HG03565 (cell line): ENCODE data around the gene CPPED1.
"Not testable (repeated sequence)": the region's sequence is repeated elsewhere in the genome, so short reads cannot be mapped to it uniquely, and the experiment has no call there.

Experiments used
- ATAC-seq: cut with Tn5 transposase; IDR thresholded peaks from one replicate; pipeline ENCODE4 v1.9.1; 2021; ENCODE audit warnings: mild to moderate bottlenecking, moderate library complexity; ENCODE audit not compliant: unreplicated experiment

Gene CPPED1, protein sequence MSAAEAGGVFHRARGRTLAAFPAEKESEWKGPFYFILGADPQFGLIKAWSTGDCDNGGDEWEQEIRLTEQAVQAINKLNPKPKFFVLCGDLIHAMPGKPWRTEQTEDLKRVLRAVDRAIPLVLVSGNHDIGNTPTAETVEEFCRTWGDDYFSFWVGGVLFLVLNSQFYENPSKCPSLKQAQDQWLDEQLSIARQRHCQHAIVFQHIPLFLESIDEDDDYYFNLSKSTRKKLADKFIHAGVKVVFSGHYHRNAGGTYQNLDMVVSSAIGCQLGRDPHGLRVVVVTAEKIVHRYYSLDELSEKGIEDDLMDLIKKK

GRCh38 chr16:12803203-12804093 is at the start of gene CPPED1:
Gene CPPED1 (minus strand): TSS chr16:12803887. CDS start chr16:12803776, 111 bp downstream.
- ATAC-seq = peak; percentile 71

DNA sequence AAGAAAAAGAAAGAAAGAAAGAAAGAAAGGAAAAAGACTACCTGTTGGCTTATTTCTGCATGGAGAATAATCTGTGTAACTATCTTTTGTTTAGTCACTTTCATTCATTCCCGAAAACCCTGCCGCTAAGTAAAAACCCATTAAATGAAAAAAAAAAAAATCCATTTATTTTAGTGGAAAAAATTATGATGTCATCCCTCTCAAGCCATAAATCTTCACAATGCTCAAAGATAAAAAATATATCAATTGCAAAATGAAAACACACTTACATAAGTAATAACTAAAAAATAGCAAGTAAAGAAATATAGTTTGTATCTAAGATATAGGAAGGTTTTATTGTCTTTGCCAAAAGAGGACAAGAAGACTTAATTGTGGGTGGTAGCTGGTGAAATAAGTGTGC is 46.5 kb upstream of the CPPED1 start:
- no peak for ATAC-seq

GRCh38 chr16:12846592-12846991 is 42.9 kb upstream of the CPPED1 start:
- ATAC-seq = no peak

DNA sequence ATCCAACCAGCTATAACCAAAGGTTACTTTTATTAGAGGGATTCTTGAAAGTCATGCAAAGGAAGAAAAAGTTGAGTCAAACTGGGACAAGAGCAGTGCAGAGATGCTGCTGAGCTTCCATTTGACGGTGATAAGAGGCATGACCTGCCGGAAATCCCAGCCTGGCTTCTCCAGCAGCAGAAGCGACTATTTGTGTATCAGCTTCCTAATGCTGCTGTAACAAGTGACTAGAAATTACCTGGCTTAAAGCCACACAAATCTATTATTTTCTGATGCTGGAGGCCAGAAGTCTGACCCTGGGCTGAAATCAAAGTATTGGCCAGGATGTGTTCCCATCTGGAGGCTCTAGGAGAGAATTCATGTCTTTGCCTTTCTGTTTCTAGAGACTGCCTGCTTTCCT is 41.6 kb upstream of the CPPED1 start:
- no peak for ATAC-seq

DNA sequence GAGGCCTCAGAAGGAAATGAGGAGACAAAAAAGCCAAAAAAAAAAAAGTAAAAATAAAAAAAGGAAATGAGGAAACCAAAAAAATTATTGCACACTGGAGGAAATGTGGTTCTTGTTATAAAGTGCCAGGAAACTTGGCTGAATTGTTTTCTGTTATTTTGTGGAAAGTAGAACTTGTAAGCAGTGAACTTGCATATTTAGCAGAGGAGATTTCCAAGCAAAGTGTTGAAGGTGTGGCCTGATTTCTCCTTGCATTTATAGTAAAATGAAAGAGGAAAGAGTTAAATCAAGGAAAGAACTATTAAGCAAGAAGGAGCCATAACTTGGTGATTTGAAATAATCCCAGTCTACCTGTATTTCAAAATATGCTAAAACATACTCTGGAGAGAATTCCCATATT is 34.1 kb upstream of the CPPED1 start:
- ATAC-seq = no peak

- no peak for ATAC-seq
These were observed 33.6 kb upstream of the CPPED1 start for GRCh38 chr16:12837291-12837690.

DNA sequence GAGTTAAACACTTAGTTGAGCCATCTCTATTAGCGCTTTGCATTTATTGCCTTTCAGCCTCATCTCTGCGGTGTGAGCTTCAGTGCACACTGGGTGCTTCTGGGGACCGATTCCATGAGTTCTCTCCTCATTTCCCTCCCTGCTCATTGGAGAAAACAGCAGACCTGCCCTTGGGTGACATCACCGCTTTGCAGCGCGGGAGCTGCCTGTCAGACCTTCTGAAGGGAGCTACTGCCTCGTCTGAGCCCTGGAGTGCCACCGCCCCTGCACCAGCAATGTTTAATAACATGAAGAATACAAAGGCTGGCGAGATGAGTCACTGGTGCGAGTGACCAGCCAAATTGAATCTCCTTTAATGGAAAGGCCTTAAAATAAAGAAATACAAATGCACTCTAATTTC is 30.2 kb upstream of the CPPED1 start:
- no peak for ATAC-seq

DNA sequence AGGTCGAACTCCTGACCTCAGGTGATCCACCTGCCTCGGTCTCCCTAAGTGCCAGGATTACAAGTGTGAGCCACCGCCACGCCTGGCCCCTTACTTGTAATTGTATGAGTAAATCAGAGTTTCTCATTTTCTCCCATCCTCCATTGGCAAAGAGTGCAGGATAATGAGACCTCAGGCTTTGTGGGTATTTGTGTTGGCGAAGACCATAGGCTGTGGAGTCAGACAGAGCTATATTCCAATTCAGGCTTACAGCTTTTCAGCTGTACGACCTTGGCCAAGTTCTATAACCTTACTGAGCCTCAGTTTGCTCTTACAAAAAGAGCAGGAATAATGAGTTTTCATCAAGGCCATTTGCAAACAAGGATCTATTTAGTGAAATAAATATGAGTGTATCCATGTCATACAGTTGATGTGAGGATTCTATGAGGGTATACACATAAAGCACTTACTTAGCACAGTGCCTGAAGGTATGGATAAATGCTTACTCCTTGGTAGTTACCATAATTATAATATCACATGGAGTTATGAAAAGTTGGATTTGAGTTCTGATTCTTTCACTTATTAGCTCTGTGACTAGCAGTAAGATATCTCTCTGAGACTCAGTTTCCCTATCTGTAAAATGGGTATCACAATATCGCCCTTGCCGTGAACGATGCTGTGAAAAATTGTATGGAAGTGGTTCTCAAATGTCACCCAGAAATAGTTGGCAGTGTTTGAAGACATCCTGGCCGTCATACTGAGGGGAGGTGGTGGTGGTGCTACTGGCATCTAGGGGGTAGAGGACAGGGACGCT is 25.6 kb upstream of the CPPED1 start:
- no peak for ATAC-seq

DNA sequence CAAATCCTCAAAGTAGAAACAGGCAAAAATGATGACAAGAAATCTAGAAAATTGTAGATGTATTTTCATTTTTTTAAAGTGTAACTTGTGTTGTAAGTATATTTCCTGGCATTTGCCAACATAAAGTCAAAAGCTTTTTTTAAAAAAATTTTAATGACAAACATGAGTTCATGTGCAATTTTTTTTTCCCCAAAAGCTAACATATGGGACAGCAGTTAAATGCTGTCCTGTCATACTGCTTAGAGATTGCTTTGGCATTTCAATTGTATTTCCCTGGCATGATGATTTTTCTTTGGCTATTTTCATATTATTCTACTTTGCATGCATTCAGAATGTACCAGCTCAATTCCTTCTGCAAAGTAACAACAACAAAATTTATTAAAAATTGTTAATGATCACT is 24.5 kb upstream of the CPPED1 start:
- no peak for ATAC-seq

DNA sequence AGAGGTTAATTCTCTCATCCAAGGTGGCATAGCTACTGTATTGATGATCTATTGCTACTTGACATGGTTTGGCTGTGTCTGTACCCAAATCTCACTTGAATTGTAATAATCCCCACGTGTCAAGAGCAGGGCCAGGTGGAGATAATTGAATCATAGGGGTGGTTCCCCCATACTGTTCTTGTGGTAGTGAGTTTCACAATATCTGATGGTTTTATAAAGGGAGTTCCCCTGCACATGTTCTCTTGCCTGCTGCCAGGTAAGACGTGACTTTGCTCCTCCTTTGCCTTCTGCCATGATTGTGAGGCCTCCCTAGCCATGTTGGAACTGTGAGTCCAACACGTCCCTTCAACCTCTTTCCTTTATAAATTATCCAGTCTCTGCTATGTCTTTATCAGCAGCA is 22.9 kb upstream of the CPPED1 start:
- ATAC-seq = no peak

DNA sequence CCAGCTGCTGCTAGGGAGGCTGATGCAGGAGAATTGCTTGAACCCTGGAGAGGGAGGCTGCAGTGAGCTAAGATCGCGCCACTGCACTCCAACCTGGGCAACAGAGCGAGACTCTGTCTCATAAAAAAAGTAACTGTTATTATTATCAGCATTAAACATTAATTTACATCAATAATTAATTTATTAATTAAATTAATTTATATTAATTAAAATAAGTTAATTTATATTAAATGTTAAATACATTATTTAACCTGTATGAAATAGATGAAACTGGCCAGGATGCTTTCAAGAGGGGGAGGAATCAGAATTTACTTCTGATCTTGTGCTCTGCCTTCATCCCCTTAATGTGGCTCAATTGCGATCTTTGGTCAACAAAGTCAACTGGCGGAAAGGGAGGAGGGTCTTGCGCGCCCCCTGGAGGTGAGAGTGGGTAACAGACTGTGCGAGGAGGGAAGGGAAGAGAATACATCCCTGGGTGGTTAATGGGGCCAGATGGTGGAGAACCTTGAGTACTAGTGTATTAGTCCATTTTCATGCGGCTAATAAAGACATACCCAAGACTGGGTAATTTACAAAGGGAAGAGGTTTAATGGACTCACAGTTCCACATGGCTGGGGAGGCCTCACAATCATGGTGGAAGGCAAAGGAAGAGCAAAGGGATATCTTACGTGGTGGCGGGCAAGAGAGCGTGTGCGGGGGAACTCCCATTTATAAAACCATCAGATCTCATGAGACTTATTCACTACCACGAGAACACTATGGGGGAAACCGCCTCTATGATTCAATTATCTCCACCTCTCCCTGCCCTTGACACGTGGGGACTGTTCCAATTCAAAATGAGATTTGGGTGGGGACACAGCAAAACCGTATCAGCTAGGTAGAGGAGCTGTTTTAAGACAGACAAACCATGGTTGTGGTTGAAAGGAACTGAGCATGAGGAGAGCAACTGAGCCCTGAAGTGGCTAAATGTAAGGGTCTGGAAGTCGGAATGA is 15.7 kb upstream of the CPPED1 start:
- no peak for ATAC-seq

- ATAC-seq = no peak
These were observed 14.6 kb upstream of the CPPED1 start for GRCh38 chr16:12818326-12818725.

DNA sequence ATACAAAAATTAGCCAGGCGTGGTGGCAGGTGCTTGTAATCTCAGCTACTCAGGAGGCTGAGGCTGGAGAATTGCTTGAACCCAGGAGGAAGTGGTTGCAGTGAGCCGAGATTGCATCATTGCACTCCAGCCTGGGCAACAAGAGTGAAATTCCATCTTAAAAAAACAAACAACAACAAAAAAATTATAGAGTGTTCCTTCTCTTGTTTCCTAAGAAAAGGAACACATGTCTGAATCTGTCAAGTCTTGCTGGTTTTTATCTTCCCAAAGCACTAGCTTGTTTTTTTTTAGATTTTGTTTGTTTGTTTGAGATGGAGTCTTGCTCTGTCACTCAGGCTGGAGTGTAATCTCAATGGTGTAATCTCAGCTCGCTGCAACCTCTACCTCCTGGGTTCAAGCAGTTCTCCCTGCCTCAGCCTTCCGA is 13.1 kb upstream of the CPPED1 start:
- ATAC-seq = not testable (repeated sequence)

- ATAC-seq = no peak
These were observed 11.7 kb upstream of the CPPED1 start for GRCh38 chr16:12815361-12815760.

DNA sequence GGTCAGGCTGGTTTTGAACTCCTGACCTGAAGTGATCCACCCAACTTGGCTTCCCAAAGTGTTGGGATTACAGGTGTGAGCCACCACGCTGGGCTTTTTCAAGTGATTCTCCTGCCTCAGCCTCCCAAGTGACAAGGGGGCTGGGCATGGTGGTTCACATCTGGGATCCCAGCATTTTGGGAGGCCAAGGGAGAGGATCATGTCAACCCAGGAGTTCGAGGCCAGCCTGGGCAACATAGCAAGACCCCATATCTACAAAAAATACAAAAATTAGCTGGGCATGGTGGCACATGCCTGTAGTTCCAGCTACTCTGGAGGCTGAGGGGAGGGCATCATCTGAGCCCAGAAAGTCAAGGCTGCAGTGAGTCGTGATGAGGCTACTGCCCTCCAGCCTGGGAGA is 10.0 kb upstream of the CPPED1 start:
- not testable (repeated sequence) for ATAC-seq

GRCh38 chr16:12813321-12813720 is 9.6 kb upstream of the CPPED1 start:
- not testable (repeated sequence) for ATAC-seq

- no peak for ATAC-seq
These were observed 8.0 kb upstream of the CPPED1 start for GRCh38 chr16:12811441-12812383.

- no peak for ATAC-seq
These were observed 1.4 kb upstream of the CPPED1 start for GRCh38 chr16:12805066-12805465.

DNA sequence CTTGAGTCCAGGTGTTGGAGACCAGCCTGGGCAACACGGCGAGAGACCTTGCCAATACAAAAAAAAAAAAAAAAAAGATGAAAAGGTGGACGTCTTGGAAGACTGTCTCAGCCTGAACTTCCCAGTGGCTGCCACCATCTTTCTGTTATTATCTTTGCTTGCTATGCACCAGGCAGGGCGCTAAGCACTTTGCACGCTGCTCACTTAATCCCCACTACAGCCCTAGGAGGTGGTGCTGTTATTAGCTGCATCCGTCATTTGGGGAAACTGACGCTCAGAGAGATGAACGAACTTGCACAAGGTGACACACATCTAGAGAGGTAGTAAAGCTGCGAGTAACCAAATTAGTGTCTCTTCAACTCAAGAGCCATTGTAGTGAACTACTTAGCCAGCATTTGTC is 708 bp upstream of the CPPED1 start:
- ATAC-seq = no peak
